Astrocyte (in vitro differentiated cells and primary cell): ENCODE measurements around the gene HRC.

ENCODE experiments used
- EZH2 ChIP-seq: IDR thresholded peaks from 2 replicates; pipeline ENCODE4 v1.6.1; 2012; ENCODE audit warnings: mild to moderate bottlenecking, low read length, inconsistent platforms; ENCODE audit not compliant: insufficient read depth
- TF ChIP-seq, protein P1 (sequence below): IDR thresholded peaks from 2 replicates; pipeline ENCODE4 v1.5.1; 2011; ENCODE audit warnings: low read depth, mild to moderate bottlenecking, inconsistent platforms, low read length, moderate library complexity; ENCODE audit not compliant: insufficient read depth

DNA sequence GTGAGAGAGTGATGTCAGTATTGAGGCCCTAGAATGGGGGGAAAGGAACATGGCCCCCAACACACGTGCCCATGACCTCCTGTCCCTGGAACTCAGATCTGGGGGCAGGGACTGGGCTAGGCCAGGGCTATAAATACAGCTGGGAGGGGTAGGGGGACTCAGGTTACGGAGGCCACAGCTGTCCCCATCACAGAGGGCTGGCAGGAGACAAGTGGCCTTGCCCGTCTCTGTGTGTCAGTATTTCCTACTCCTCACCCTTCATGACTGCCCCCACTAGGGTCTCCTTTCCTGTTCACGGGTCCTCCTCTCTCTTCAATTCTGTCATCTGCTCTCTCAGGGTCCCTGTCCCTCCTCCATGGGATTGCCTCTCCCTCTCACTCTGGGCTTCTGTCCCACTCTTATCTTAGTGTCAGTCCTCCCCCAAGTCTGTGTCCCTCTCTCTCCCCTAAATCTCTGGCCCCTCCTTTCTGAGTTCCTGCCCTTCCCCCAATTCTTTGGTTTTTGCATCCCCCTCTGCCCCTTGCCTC is 687 bp upstream of the HRC start:
- TF ChIP-seq, protein P1, sequence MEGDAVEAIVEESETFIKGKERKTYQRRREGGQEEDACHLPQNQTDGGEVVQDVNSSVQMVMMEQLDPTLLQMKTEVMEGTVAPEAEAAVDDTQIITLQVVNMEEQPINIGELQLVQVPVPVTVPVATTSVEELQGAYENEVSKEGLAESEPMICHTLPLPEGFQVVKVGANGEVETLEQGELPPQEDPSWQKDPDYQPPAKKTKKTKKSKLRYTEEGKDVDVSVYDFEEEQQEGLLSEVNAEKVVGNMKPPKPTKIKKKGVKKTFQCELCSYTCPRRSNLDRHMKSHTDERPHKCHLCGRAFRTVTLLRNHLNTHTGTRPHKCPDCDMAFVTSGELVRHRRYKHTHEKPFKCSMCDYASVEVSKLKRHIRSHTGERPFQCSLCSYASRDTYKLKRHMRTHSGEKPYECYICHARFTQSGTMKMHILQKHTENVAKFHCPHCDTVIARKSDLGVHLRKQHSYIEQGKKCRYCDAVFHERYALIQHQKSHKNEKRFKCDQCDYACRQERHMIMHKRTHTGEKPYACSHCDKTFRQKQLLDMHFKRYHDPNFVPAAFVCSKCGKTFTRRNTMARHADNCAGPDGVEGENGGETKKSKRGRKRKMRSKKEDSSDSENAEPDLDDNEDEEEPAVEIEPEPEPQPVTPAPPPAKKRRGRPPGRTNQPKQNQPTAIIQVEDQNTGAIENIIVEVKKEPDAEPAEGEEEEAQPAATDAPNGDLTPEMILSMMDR: no peak
- TF ChIP-seq EZH2: no peak
